Psoas muscle (tissue), 8 donors: ENCODE measurements around the gene WBP1. TPM values are rescaled to one million over a fixed set of nuclear protein-coding genes. Genes with fewer than 3 reads are reported as not detected.
A peak's percentile ranks its signal among the peaks of the same experiment; 100 is the strongest.
"Not testable (repeated sequence)": the region's sequence is repeated elsewhere in the genome, so short reads cannot be mapped to it uniquely, and the experiment has no call there.

Experiments used
- ATAC-seq, 4 donors: fragments of 200-7000 bp; cut with Tn5 transposase; one replicate each; pipeline ENCODE4 v1.9.1; 2020; ENCODE audit warnings: moderate library complexity in 3 of 4, mild to moderate bottlenecking in 2 of 4
- DNase-seq, 2 donors: peaks; one replicate each; pipeline ENCODE4 v3.0.0-alpha.2; 2020
- H3K27ac ChIP-seq: fragments of 200-600 bp; one replicate; pipeline ENCODE4 v1.8.0; 2022
- H3K27me3 ChIP-seq, 3 donors: fragments of 200-600 bp in 1 of 3; one replicate each; pipeline versions ENCODE4 v1.6.1 to v1.8.0; 2013 to 2022; ENCODE audit warnings: low read length in 2 of 3, mild to moderate bottlenecking in 2 of 3, moderate library complexity in 1 of 3; ENCODE audit not compliant: insufficient read depth in 3 of 3
- H3K36me3 ChIP-seq, 2 donors: fragments of 200-600 bp in 1 of 2; one replicate each; pipeline versions ENCODE4 v1.6.1 to v1.8.0; 2013 to 2022; ENCODE audit warnings: low read depth in 1 of 2, mild to moderate bottlenecking in 1 of 2, moderate library complexity in 1 of 2; ENCODE audit not compliant: insufficient read depth in 1 of 2
- H3K4me1 ChIP-seq: fragments of 200-600 bp; one replicate; pipeline ENCODE4 v1.8.0; 2022
- H3K4me3 ChIP-seq: fragments of 200-600 bp; one replicate; pipeline ENCODE4 v1.8.0; 2022; ENCODE audit warnings: mild to moderate bottlenecking
- H3K9me3 ChIP-seq: fragments of 200-600 bp; one replicate; pipeline ENCODE4 v1.8.0; 2022
- WGBS, 3 donors: extraction: QIAGEN DNeasy Blood & Tissue Kit; methylation state at CpG; one replicate each; pipeline versions ENCODE4 v1.1.6 to v1.1.7; 2013; 5-methylcytosine and 5-hydroxymethylcytosine counted together
- intact Hi-C, 2 donors: fragments of 100-400 bp; cut with DNase I; formaldehyde crosslinking; loops; one replicate each; pipeline versions ENCODE4 v1.11.0 to v1.14.2; 2022
- polyA plus RNA-seq, 3 donors: library from polyadenylated mRNA; stranded (reverse); fragments of 200-250 nt; gene quantifications; one replicate each; pipeline ENCODE4 v1.2.3, GENCODE V29; 2013
- total RNA-seq, 4 donors: library from RNA; stranded (reverse); fragmentation: NEBNext Ultra II Directional in 2 of 4; extraction: Animal tissue kit (Norgen Biotek cat#: 25700) in 2 of 4; gene quantifications; one replicate each; pipeline versions ENCODE4 v1.2.1 to v1.2.4, GENCODE V29; 2021 to 2023
- TF ChIP-seq, protein P1 (sequence below): fragments of 200-600 bp; IDR thresholded peaks from one replicate; pipeline ENCODE4 v1.8.0; 2022; ENCODE audit warnings: antibody characterized with exemption
- donor health status: healthy with polysubstance abuse.
- donor health status: DM: no; HTN: no; CAD: no; lungs with moderate emphysema.
- donor health status: Bipolar disorder and iron deficiency.
- donor health status: healthy.
- donor health status: DM: yes; HTN: yes; CAD: no.
- donor health status: DM: no; HTN: no; CAD: no.
- donor health status: DM: no; HTN: no; CAD: no.
- donor health status: DM: yes; HTN: yes; CAD: no.

Gene WBP1
- total and polyA plus RNA-seq, 7 donors = 19.4 to 41.3 (median 24.4) TPM

DNA sequence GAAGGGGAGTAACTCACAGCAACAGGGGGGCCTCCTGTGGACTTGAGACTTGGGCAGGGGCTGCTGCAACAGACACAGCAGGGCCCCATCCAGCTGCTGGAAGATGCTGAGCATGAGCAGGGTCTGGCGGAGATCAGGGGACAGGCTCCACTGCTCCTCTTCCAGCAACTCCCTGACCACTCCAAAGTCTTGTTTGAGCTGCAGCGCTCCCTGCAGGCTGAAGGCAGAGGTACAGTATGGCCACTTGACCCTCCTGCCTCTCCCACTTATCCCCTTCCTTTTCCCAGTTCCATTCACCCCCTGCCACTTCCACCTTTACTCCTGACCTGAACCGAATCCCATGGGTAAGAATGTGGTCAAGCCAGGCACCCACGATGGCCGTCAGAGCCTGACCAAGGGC is 16.7 kb downstream of the WBP1 start:
- no peak overlapping the region for H3K27ac ChIP-seq
- DNase-seq = no peak
- 84 to 87% (median 85%) methylated on average over 5 of the region's 5 CpGs for WGBS, 3 donors
- no peak for ATAC-seq
- TF ChIP-seq, protein P1, sequence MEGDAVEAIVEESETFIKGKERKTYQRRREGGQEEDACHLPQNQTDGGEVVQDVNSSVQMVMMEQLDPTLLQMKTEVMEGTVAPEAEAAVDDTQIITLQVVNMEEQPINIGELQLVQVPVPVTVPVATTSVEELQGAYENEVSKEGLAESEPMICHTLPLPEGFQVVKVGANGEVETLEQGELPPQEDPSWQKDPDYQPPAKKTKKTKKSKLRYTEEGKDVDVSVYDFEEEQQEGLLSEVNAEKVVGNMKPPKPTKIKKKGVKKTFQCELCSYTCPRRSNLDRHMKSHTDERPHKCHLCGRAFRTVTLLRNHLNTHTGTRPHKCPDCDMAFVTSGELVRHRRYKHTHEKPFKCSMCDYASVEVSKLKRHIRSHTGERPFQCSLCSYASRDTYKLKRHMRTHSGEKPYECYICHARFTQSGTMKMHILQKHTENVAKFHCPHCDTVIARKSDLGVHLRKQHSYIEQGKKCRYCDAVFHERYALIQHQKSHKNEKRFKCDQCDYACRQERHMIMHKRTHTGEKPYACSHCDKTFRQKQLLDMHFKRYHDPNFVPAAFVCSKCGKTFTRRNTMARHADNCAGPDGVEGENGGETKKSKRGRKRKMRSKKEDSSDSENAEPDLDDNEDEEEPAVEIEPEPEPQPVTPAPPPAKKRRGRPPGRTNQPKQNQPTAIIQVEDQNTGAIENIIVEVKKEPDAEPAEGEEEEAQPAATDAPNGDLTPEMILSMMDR = no peak
- intact Hi-C loops = no loop called here
- H3K27me3 ChIP-seq = no peaks in the 10 kb centered on the region
- H3K4me3 ChIP-seq = no peak overlapping the region
- H3K9me3 ChIP-seq = no peaks in the 10 kb centered on the region
- H3K4me1 ChIP-seq = peaks cover 18% of the 10 kb centered on the region
- peaks cover 2 to 53% of the 10 kb centered on the region in 2 donors for H3K36me3 ChIP-seq

DNA sequence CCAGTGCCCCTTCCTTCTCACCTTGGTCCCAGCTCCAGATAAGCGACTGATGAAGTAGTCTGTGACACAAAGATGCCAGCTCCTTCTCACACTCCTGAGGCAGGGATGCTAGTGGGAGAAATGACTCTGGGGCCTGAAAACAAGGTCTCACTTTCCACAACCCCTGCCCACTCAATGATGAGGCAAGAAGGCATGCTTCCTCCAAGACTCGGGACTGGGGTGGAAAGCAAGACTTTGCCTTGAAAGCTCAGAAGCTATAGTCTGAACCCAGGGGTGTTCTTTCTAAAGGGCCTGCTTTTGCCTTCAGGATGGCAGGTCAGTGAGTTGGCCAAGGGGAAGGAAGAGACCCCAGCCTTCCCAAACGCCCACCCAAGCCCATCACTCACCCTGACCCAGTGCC is 23.2 kb downstream of the WBP1 start:
- intact Hi-C loops = loop anchor here in 1 of 2 donors (5.0 kb wide), 1 partner anchor 106 kb away; no protein-coding TSS in a partner anchor
- Histone ChIP-seq H3K27ac (peak overlapping the region; percentile 91), H3K9me3 (no peaks in the 10 kb centered on the region), H3K4me1 (peaks cover 22% of the 10 kb centered on the region), H3K27me3 (no peaks in the 10 kb centered on the region), H3K36me3 (peaks cover 2 to 50% of the 10 kb centered on the region in 2 donors), H3K4me3 (peak overlapping the region; percentile 98)
- no peak for ATAC-seq
- TF ChIP-seq, protein P1 = no peak
- no peak for DNase-seq
- 53 to 69% (median 54%) methylated on average over 3 of the region's 3 CpGs for WGBS, 3 donors

DNA sequence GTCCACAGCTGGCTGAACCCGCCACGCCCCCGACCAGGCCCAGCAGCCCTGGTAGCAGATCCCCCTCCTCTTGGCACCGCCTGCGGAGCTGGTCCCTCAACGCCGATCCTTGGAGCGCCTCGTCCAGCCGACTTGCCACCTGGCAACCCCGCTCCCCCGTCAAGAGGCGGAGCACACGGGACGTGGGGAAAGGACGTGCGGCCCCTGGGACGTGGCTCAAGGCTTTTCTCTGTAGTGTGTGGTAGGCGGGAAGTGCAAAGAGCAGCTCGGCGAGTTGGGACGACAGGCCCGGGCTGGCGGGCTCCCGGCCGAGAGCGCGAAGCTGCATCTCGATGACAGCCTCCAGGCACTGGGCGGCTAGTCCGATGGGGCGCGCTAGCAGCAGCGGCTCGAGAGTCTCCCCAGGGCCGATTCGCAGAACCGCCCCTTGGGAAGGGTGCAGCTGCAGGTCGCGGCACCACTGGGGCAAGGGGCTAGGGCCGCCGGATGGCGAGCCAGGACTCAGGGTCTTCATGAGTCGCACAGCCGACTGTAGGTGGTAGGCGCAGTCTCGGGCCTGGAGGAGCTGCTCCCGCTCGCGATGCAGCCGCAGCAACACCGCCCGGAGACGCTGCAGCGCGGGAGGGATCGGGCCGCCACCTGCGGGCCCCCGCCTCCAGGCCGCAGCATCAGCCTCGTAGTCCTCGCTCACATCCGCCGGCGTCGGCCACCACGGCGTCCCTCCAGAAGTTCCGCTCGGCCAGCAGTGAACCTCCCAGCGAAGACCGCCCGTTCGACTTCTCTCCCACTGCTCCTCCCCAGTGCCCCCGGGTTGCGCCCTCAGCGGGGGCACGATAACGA is 23.9 kb downstream of the WBP1 start:
- H3K4me1 ChIP-seq = peaks cover 22% of the 10 kb centered on the region
- H3K27ac ChIP-seq = peak overlapping the region; percentile 91
- WGBS, 3 donors = 1 to 2% (median 1%) methylated on average over 59 to 80 of the region's 80 CpGs
- peaks cover 2 to 56% of the 10 kb centered on the region in 2 donors for H3K36me3 ChIP-seq
- H3K9me3 ChIP-seq = no peaks in the 10 kb centered on the region
- peak overlapping the region; percentile 98 for H3K4me3 ChIP-seq
- peak in 1 of 2 donors; percentile 83 for DNase-seq
- TF ChIP-seq, protein P1 = no peak
- ATAC-seq = peak; percentile 46 to 69 (median 55)
- intact Hi-C loops = loop anchor here (2.0 to 5.0 kb wide), 3 partner anchors 27 to 105 kb away; partner anchors contain the start of genes AUP1 (in 2 of the 2), HTRA2 (in 2 of the 2) and INO80B (in 1 of the 2)
- no peaks in the 10 kb centered on the region for H3K27me3 ChIP-seq

DNA sequence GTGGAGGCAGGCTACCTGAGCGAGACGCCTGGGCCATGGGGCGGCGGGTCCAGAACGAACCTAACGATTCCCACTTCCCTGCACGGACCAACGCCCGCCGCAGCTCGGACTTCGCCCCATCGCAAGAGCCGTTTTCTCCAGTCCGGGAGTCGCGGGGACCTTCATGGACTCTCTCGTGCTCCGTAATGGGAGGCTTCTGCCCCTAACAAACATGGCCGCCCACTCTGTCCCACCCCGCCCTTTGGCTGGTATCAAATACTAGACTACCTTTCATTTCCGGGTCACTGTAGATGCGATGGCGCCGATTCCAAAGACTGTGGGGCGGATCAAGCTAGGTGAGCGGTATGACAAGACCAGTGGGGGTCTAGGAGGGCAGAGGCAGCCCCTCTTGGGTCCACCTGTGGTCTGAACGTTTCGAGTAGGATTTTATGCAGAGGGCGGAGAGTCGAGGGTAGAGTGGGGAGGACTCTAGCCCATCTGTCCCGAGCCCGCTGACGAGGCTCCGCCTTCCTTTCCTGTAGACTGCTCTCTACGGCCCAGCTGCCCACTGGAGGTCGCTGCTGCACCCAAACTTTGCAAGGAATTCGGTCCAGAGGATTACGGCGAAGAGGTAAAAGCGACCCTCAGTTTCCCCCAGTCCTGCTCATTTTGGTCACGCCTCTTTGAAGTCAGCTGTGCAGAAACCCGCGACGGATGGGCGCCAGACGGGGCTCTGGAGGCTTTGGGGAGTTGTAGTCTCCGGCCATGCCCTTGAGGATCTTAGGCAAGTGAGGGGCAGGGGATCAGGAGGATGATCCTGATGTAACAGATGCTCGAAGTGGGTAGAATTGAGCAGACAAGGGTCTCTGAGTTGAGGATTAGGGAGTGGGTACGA is 24.8 kb downstream of the WBP1 start, which contains the start of the genes CCDC142 and TTC31:
Gene CCDC142, minus strand, starts transcription at position 198 of the 874 bp plus-strand sequence. Its CDS starts 161 bp downstream, at position 37.
Gene TTC31, plus strand, starts transcription at position 281 of the 874 bp plus-strand sequence. Its CDS starts 15 bp downstream, at position 296.
- ATAC-seq = peak; percentile 98 to 99 (median 99)
- H3K27me3 ChIP-seq = no peaks in the 10 kb centered on the region

DNA sequence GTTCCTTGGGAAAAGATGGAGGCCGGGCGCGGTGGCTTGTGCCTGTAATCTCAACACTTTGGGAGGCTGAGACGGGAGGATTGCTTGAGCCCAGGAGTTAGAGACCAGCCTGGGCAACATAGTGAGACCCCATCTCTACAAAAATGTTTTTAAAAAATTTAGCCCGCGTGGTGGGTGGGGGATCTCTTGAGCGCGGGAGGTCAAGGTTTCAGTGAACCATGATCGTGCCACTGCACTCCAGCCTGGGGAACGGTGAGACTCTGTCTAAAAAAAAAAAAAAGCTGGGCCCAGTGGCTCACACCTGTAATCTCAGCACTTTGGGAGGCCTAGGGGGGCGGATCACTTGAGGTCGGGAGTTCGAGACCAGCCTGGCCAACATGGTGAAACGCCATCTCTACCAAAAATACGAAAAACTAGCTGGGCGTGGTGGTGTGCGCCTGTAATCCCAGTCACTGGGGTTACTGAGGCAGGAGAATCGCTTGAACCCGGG is 25.5 kb downstream of the WBP1 start:
- Histone ChIP-seq H3K4me1 (peaks cover 22% of the 10 kb centered on the region), H3K4me3 (peak overlapping the region; percentile 98), H3K36me3 (peaks cover 2 to 60% of the 10 kb centered on the region in 2 donors)
- ATAC-seq, H3K27me3 ChIP-seq, H3K9me3 ChIP-seq, H3K27ac ChIP-seq, DNase-seq: not testable (repeated sequence)
- 71 to 77% (median 75%) methylated on average over 19 of the region's 19 CpGs for WGBS, 3 donors
- intact Hi-C loops = loop anchor here (1.0 to 5.0 kb wide), 5 partner anchors 28 to 105 kb away; partner anchors contain the start of genes AUP1 (in 2 of the 2), HTRA2 (in 2 of the 2) and INO80B (in 2 of the 2)

More for the DNA sequence above, 24.8 kb downstream of the WBP1 start, which contains the start of the genes CCDC142 and TTC31:
- Histone ChIP-seq H3K36me3 (peaks cover 2 to 59% of the 10 kb centered on the region in 2 donors), H3K4me1 (peaks cover 22% of the 10 kb centered on the region), H3K27ac (peak within 1 kb of the TSS; percentile 91), H3K4me3 (peak within 1 kb of the TSS; percentile 98), H3K9me3 (no peaks in the 10 kb centered on the region)
- TF ChIP-seq, protein P1 = peak; percentile 79
- DNase-seq = peak; percentile 95 to 97
- 0 to 1% (median 0%) methylated on average over 45 to 50 of the region's 50 CpGs for WGBS, 3 donors
- intact Hi-C loops = loop anchor here (1.0 to 5.0 kb wide), 5 partner anchors 28 to 105 kb away; partner anchors contain the start of genes AUP1 (in 2 of the 2), HTRA2 (in 2 of the 2) and INO80B (in 2 of the 2)
